ENCODE data around the gene C9orf57.
"Not testable (repeated sequence)": the region's sequence is repeated elsewhere in the genome, so short reads cannot be mapped to it uniquely, and the experiment has no call there.

Gene C9orf57

GRCh38 chr9:72025906-72026305, 34.5 kb downstream of the C9orf57 start:
- no peak for TF ChIP-seq CTCF (conservative IDR thresholded peaks at IDR 0.05)
- no peak overlapping the region for H3K27ac ChIP-seq

GRCh38 chr9:72023596-72023995, 36.8 kb downstream of the C9orf57 start:
- no peak overlapping the region for H3K27ac ChIP-seq
- no peak for TF ChIP-seq CTCF (conservative IDR thresholded peaks at IDR 0.05)

- TF ChIP-seq CTCF (conservative IDR thresholded peaks at IDR 0.05): no peak
- H3K27ac ChIP-seq: no peak overlapping the region
These were observed 37.6 kb downstream of the C9orf57 start for GRCh38 chr9:72022841-72023240.

- no peak overlapping the region for H3K27ac ChIP-seq
- no peak for TF ChIP-seq CTCF (conservative IDR thresholded peaks at IDR 0.05)
These were observed 47.1 kb downstream of the C9orf57 start for GRCh38 chr9:72013292-72013760.

GRCh38 chr9:72012646-72013045, 47.8 kb downstream of the C9orf57 start:
- H3K27ac ChIP-seq: no peak overlapping the region
- TF ChIP-seq CTCF (conservative IDR thresholded peaks at IDR 0.05): no peak

GRCh38 chr9:72007726-72008125, 52.7 kb downstream of the C9orf57 start:
- H3K27ac ChIP-seq: not testable (repeated sequence)

- TF ChIP-seq CTCF (conservative IDR thresholded peaks at IDR 0.05): no peak
- H3K27ac ChIP-seq: no peak overlapping the region
These were observed 53.9 kb downstream of the C9orf57 start for GRCh38 chr9:72006501-72006900.

GRCh38 chr9:72005451-72005850, 55.0 kb downstream of the C9orf57 start:
- no peak overlapping the region for H3K27ac ChIP-seq
- TF ChIP-seq CTCF (conservative IDR thresholded peaks at IDR 0.05): no peak

Measured in VCaP (cell line).